Measurements from ENCODE around the gene STBD1. TPM values are rescaled to one million over a fixed set of nuclear protein-coding genes. Genes with fewer than 3 reads are reported as not detected.

Gene STBD1
- polyA plus RNA-seq (2011; rRNA removed), result 4.2 and 4.4 TPM in 2 replicates
- polyA minus RNA-seq (2011; rRNA and poly(A)+ RNA removed), result 2.7 and 3.4 TPM in 2 replicates

- H3K36me3 ChIP-seq (ENCODE audit: control insufficient read depth, insufficient read depth, low read length), result peaks cover 6% of the 10 kb centered on the region
- ChIA-PET POLR2A (interaction anchor here (0.6 to 0.9 kb wide), 3 partner anchors 114 to 599 kb away, joined by 3 to 4 read pairs (median 4); partner anchors contain the start of gene CCDC158), CTCF (interaction anchor here (0.5 to 3.9 kb wide), 14 partner anchors 8 to 126 kb away, joined by 3 to 44 read pairs (median 3); no protein-coding TSS in a partner anchor)
- H3K4me3 ChIP-seq (ENCODE audit: low read depth, low read length), result peak within 1 kb of the TSS; percentile 87
- H3K27me3 ChIP-seq (ENCODE audit: control insufficient read depth, insufficient read depth, low read length), result no peaks in the 10 kb centered on the region
- DNase-seq (ENCODE audit: low read depth), result no peak
- TF ChIP-seq CTCF (IDR thresholded peaks at IDR 0.05; ENCODE audit: insufficient read depth, low read depth, low read length), result 0 out of 2 replicates have a peak, but pooled peaks have one; percentile 13
Observed at GRCh38 chr4:76305971-76306881, at the start of gene STBD1. STBD1 (plus strand) TSS chr4:76306733; CDS start chr4:76306770, 37 bp downstream.

GRCh38 chr4:76256968-76257367 lies 49.6 kb upstream of the STBD1 start:
- no peak for DNase-seq (ENCODE audit: low read depth)
- Histone ChIP-seq H3K36me3 (ENCODE audit: control insufficient read depth, insufficient read depth, low read length) (no peaks in the 10 kb centered on the region), H3K4me3 (ENCODE audit: low read depth, low read length) (no peak overlapping the region), H3K27me3 (ENCODE audit: control insufficient read depth, insufficient read depth, low read length) (peaks cover 19% of the 10 kb centered on the region)
- ChIA-PET POLR2A (no interaction called here), CTCF (no interaction called here)
- no peak for TF ChIP-seq CTCF (IDR thresholded peaks at IDR 0.05; ENCODE audit: insufficient read depth, low read depth, low read length)

- POLR2A ChIA-PET, result no interaction called here
Observed at GRCh38 chr4:76257824-76258223, 48.7 kb upstream of the STBD1 start.

GRCh38 chr4:76260571-76260970 lies 46.0 kb upstream of the STBD1 start:
- Histone ChIP-seq H3K36me3 (ENCODE audit: control insufficient read depth, insufficient read depth, low read length) (no peaks in the 10 kb centered on the region), H3K27me3 (ENCODE audit: control insufficient read depth, insufficient read depth, low read length) (peaks cover 13% of the 10 kb centered on the region), H3K4me3 (ENCODE audit: low read depth, low read length) (no peak overlapping the region)
- TF ChIP-seq CTCF (IDR thresholded peaks at IDR 0.05; ENCODE audit: insufficient read depth, low read depth, low read length), result no peak
- DNase-seq (ENCODE audit: low read depth), result no peak
- CTCF ChIA-PET, result interaction anchor here (1.3 kb wide), 1 partner anchor 81 kb away, joined by 4 read pairs; no protein-coding TSS in a partner anchor
- POLR2A ChIA-PET, result no interaction called here

More at GRCh38 chr4:76257824-76258223, 48.7 kb upstream of the STBD1 start:
- Histone ChIP-seq H3K27me3 (ENCODE audit: control insufficient read depth, insufficient read depth, low read length) (peaks cover 12% of the 10 kb centered on the region), H3K4me3 (ENCODE audit: low read depth, low read length) (no peak overlapping the region), H3K36me3 (ENCODE audit: control insufficient read depth, insufficient read depth, low read length) (no peaks in the 10 kb centered on the region)
- no peak for DNase-seq (ENCODE audit: low read depth)
- CTCF ChIA-PET, result no interaction called here
- no peak for TF ChIP-seq CTCF (IDR thresholded peaks at IDR 0.05; ENCODE audit: insufficient read depth, low read depth, low read length)

- Histone ChIP-seq H3K27me3 (ENCODE audit: control insufficient read depth, insufficient read depth, low read length) (peaks cover 7% of the 10 kb centered on the region; the same call in 1 of the 2 replicates), H3K36me3 (ENCODE audit: control insufficient read depth, insufficient read depth, low read length) (no peaks in the 10 kb centered on the region), H3K4me3 (ENCODE audit: low read depth, low read length) (no peak overlapping the region)
- CTCF ChIA-PET, result interaction anchor here (1.0 kb wide), 1 partner anchor 87 kb away, joined by 3 read pairs; no protein-coding TSS in a partner anchor
- no peak for DNase-seq (ENCODE audit: low read depth)
- POLR2A ChIA-PET, result no interaction called here
- TF ChIP-seq CTCF (IDR thresholded peaks at IDR 0.05; ENCODE audit: insufficient read depth, low read depth, low read length), result no peak
Observed at GRCh38 chr4:76265631-76266218, 40.8 kb upstream of the STBD1 start.

Measured in BJ (cell line).